GM18520 (cell line): ENCODE data around the gene TMEM217.
"Not testable (repeated sequence)": the region's sequence is repeated elsewhere in the genome, so short reads cannot be mapped to it uniquely, and the experiment has no call there.

Source experiments
- ATAC-seq: cut with Tn5 transposase; IDR thresholded peaks from one replicate; pipeline ENCODE4 v1.9.1; 2021; ENCODE audit not compliant: unreplicated experiment

TMEM217 gene

GRCh38 chr6:37218511-37218910 lies 39.4 kb downstream of the TMEM217 start:
- no peak for ATAC-seq

GRCh38 chr6:37218061-37218460 lies 39.9 kb downstream of the TMEM217 start:
- ATAC-seq, result no peak

GRCh38 chr6:37212268-37212667 lies 45.7 kb downstream of the TMEM217 start:
- no peak for ATAC-seq

GRCh38 chr6:37210313-37210968 lies 47.5 kb downstream of the TMEM217 start:
- ATAC-seq, result no peak

GRCh38 chr6:37209461-37210205 lies 48.3 kb downstream of the TMEM217 start:
- no peak for ATAC-seq

- ATAC-seq, result no peak
These were observed 49.2 kb downstream of the TMEM217 start for GRCh38 chr6:37208793-37209192.

GRCh38 chr6:37207903-37208456 lies 50.0 kb downstream of the TMEM217 start:
- no peak for ATAC-seq

- no peak for ATAC-seq
These were observed 51.3 kb downstream of the TMEM217 start for GRCh38 chr6:37206622-37207021.

- no peak for ATAC-seq
These were observed 52.0 kb downstream of the TMEM217 start for GRCh38 chr6:37205997-37206340.

- ATAC-seq, result no peak
These were observed 52.6 kb downstream of the TMEM217 start for GRCh38 chr6:37205175-37205996.

GRCh38 chr6:37204014-37204751 lies 53.8 kb downstream of the TMEM217 start:
- ATAC-seq, result no peak

GRCh38 chr6:37202788-37203491 lies 55.0 kb downstream of the TMEM217 start:
- ATAC-seq, result no peak

- no peak for ATAC-seq
These were observed 56.2 kb downstream of the TMEM217 start for GRCh38 chr6:37201726-37202125.

- ATAC-seq, result no peak
These were observed 57.9 kb downstream of the TMEM217 start for GRCh38 chr6:37200085-37200484.

- ATAC-seq, result not testable (repeated sequence)
These were observed 61.5 kb downstream of the TMEM217 start for GRCh38 chr6:37196451-37196850.

GRCh38 chr6:37194886-37195285 lies 63.1 kb downstream of the TMEM217 start:
- ATAC-seq, result not testable (repeated sequence)

GRCh38 chr6:37192666-37193065 lies 65.3 kb downstream of the TMEM217 start:
- ATAC-seq, result no peak

- no peak for ATAC-seq
These were observed 67.8 kb downstream of the TMEM217 start for GRCh38 chr6:37190159-37190535.

GRCh38 chr6:37188962-37189510 lies 68.9 kb downstream of the TMEM217 start:
- ATAC-seq, result no peak
